SK-N-SH (cell line): ENCODE data around the gene STX16.

ENCODE experiments used
- CTCF ChIP-seq: fragments of 200-600 bp; sonication (generic); IDR thresholded peaks from 2 replicates; pipeline ENCODE4 v1.6.1; 2017; ENCODE audit warnings: antibody characterized with exemption, mild to moderate bottlenecking, moderate library complexity
- EZH2phosphoT487 ChIP-seq: fragments of 200-600 bp; sonication (generic); IDR thresholded peaks from 2 replicates; pipeline ENCODE4 v1.6.1; 2017; ENCODE audit warnings: low read depth, mixed run types, mild to moderate bottlenecking, antibody characterized with exemption, moderate library complexity, borderline replicate concordance
- IRF3 ChIP-seq: fragments of 150-350 bp; IDR thresholded peaks from 2 replicates; pipeline ENCODE4 v1.6.1; 2016; ENCODE audit warnings: mild to moderate bottlenecking, low read depth, low read length
- MAX ChIP-seq: IDR thresholded peaks from 2 replicates; pipeline ENCODE4 v1.4.0; 2012; ENCODE audit warnings: low read depth
- NRF1 ChIP-seq: IDR thresholded peaks from 2 replicates; pipeline ENCODE4 v1.6.1; 2012; ENCODE audit warnings: low read depth, mild to moderate bottlenecking, low read length
- RAD21 ChIP-seq: IDR thresholded peaks from 2 replicates; pipeline ENCODE4 v1.6.1; 2012; ENCODE audit warnings: mild to moderate bottlenecking, low read length
- USF2 ChIP-seq: fragments of 150-350 bp; IDR thresholded peaks from 2 replicates; pipeline ENCODE4 v1.6.1; 2017; ENCODE audit warnings: antibody characterized with exemption, low read length, low read depth, borderline replicate concordance

- peak; percentile 20; the same call in 1 of the 2 replicates for TF ChIP-seq MAX
- TF ChIP-seq IRF3: no peak
- no peak for TF ChIP-seq CTCF
- TF ChIP-seq NRF1: no peak
- TF ChIP-seq RAD21: no peak
- no peak for TF ChIP-seq EZH2phosphoT487
- no peak for TF ChIP-seq USF2
Measured at GRCh38 chr20:58647796-58648501, 3.1 kb upstream of the STX16 start.
